ENCODE results near the gene EBPL.

GRCh38 chr13:49733181-49733951, 42.1 kb upstream of the EBPL start:
- no peak for TF ChIP-seq CTCF (IDR thresholded peaks at IDR 0.05; ENCODE audit: low read depth, low read length)
- TF ChIP-seq POLR2A (IDR thresholded peaks at IDR 0.05; ENCODE audit: extremely low read depth, insufficient read length), result no peak
- no peak for TF ChIP-seq MYC (IDR thresholded peaks at IDR 0.05; ENCODE audit: low read depth, low read length)
